Upper lobe of right lung (tissue), 1 donor: ENCODE measurements around the gene LCA5L. TPM values are rescaled to one million over a fixed set of nuclear protein-coding genes. Genes with fewer than 3 reads are reported as not detected.

Experiments used
- ATAC-seq: fragments of 200-7000 bp; cut with Tn5 transposase; one replicate; pipeline ENCODE4 v1.9.1; 2020; ENCODE audit warnings: mild to moderate bottlenecking, moderate library complexity
- DNase-seq: peaks from one replicate; pipeline ENCODE4 v3.0.0-alpha.2; 2020
- H3K27ac ChIP-seq: fragments of 200-600 bp; one replicate; pipeline ENCODE4 v1.8.0; 2022
- H3K27me3 ChIP-seq: fragments of 200-600 bp; one replicate; pipeline ENCODE4 v1.8.0; 2022; ENCODE audit warnings: mild to moderate bottlenecking
- H3K36me3 ChIP-seq: fragments of 200-600 bp; one replicate; pipeline ENCODE4 v1.8.0; 2022
- H3K4me1 ChIP-seq: fragments of 200-600 bp; one replicate; pipeline ENCODE4 v1.8.0; 2022
- H3K4me3 ChIP-seq: fragments of 200-600 bp; one replicate; pipeline ENCODE4 v1.8.0; 2022; ENCODE audit warnings: mild to moderate bottlenecking
- H3K9me3 ChIP-seq: fragments of 200-600 bp; one replicate; pipeline ENCODE4 v1.8.0; 2022
- CTCF ChIP-seq: fragments of 200-600 bp; IDR thresholded peaks from one replicate; pipeline ENCODE4 v1.8.0; 2022; ENCODE audit warnings: antibody characterized with exemption
- intact Hi-C: fragments of 100-400 bp; cut with DNase I; formaldehyde crosslinking; loops from one replicate; pipeline ENCODE4 v1.11.0; 2022
- microRNA-seq: library from miRNA; unstranded; fragments of <30 nt; microRNA quantifications from one replicate; pipeline ENCODE4 v1.2.0, GENCODE V29; 2020; ENCODE audit warnings: borderline microRNAs expressed
- total RNA-seq: library from RNA; stranded (reverse); fragmentation: NEBNext Ultra II Directional; extraction: Animal tissue kit (Norgen Biotek cat#: 25700); gene quantifications from one replicate; pipeline ENCODE4 v1.2.1, GENCODE V29; 2021
- donor health status: DM: no; HTN: yes; CAD: no; lungs with severe emphysema.

Gene LCA5L
- total RNA-seq, 1 donor from 2014 or later: 1.8 TPM

DNA sequence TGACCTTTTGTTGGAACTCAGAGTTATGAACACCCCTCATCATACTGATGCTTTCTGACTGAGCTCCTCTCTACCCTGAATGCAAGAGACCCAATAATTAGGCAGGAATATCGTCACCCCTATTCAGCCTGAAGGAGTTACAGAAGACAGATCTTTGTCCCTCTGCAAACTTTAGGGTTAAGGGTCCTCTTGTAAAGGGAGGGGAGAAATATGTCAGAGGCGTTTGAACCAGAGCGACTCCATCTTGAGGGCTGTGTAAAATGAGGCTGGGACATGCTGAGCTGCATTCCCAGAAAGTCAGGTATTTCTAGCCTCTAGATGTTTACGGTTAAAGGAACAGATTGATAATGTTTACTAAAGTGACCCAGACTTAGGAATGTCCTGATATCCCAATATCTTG is 86.2 kb downstream of the LCA5L start:
- no peaks in the 10 kb centered on the region for H3K36me3 ChIP-seq
- ATAC-seq: no peak

More for the DNA sequence above, 86.2 kb downstream of the LCA5L start:
- no peak for TF ChIP-seq CTCF
- H3K4me3 ChIP-seq: no peak overlapping the region
- peaks cover 1% of the 10 kb centered on the region for H3K27me3 ChIP-seq
- intact Hi-C loops: no loop called here
- DNase-seq: no peak
- H3K4me1 ChIP-seq: no peaks in the 10 kb centered on the region
- H3K9me3 ChIP-seq: no peaks in the 10 kb centered on the region
- H3K27ac ChIP-seq: no peak overlapping the region

Small RNAs within 50 kb of the gene (microRNA-seq; reads per million reads assigned to microRNA genes)
- not detected for gene MIR6508

Other genes starting within 250 kb of the LCA5L start
- 40.5 TPM for gene BRWD1, start 132.1 kb downstream of the LCA5L start, total RNA-seq
- gene HMGN1, start 96.7 kb downstream of the LCA5L start, total RNA-seq: 170 TPM
- 3.1 TPM for gene SH3BGR, start 6.2 kb upstream of the LCA5L start, total RNA-seq
- not detected for gene B3GALT5, start 167.2 kb upstream of the LCA5L start, total RNA-seq